DMS79 treated with DMSO at 0.1 percent for 48 hours (cell line): ENCODE data around the gene PPM1H.
"Not testable (repeated sequence)": the region's sequence is repeated elsewhere in the genome, so short reads cannot be mapped to it uniquely, and the experiment has no call there.

Source experiments
- DNase-seq: peaks from one replicate; lab custom pipeline; 2025; lab: John Stamatoyannopoulos, UW

The PPM1H gene

GRCh38 chr12:62943779-62944395, 8.9 kb upstream of the PPM1H start:
- DNase-seq: no peak

GRCh38 chr12:62942316-62942715, 7.4 kb upstream of the PPM1H start:
- DNase-seq: not testable (repeated sequence)

GRCh38 chr12:62934239-62934798, 631 bp downstream of the PPM1H start:
- no peak for DNase-seq

GRCh38 chr12:62933602-62934238, 1.2 kb downstream of the PPM1H start:
- no peak for DNase-seq

- peak; percentile 11 for DNase-seq
Measured at GRCh38 chr12:62933220-62933601, 1.7 kb downstream of the PPM1H start.

- DNase-seq: no peak
Measured at GRCh38 chr12:62931477-62931876, 3.5 kb downstream of the PPM1H start.

GRCh38 chr12:62930546-62931425, 4.2 kb downstream of the PPM1H start:
- DNase-seq: no peak

GRCh38 chr12:62928632-62929031, 6.3 kb downstream of the PPM1H start:
- DNase-seq: no peak

- DNase-seq: no peak
Measured at GRCh38 chr12:62925680-62926079, 9.3 kb downstream of the PPM1H start.

- no peak for DNase-seq
Measured at GRCh38 chr12:62924084-62924483, 10.9 kb downstream of the PPM1H start.

- no peak for DNase-seq
Measured at GRCh38 chr12:62922539-62922938, 12.4 kb downstream of the PPM1H start.

- peak; percentile 5 for DNase-seq
Measured at GRCh38 chr12:62919838-62920237, 15.1 kb downstream of the PPM1H start.

GRCh38 chr12:62917926-62918325, 17.0 kb downstream of the PPM1H start:
- DNase-seq: no peak

GRCh38 chr12:62916632-62917425, 18.1 kb downstream of the PPM1H start:
- DNase-seq: no peak

- no peak for DNase-seq
Measured at GRCh38 chr12:62915204-62915529, 19.8 kb downstream of the PPM1H start.

- DNase-seq: no peak
Measured at GRCh38 chr12:62914443-62915203, 20.3 kb downstream of the PPM1H start.

GRCh38 chr12:62913380-62913779, 21.6 kb downstream of the PPM1H start:
- DNase-seq: no peak

GRCh38 chr12:62912644-62913043, 22.3 kb downstream of the PPM1H start:
- DNase-seq: no peak

GRCh38 chr12:62911286-62911685, 23.7 kb downstream of the PPM1H start:
- DNase-seq: no peak

- no peak for DNase-seq
Measured at GRCh38 chr12:62910549-62911169, 24.3 kb downstream of the PPM1H start.

- DNase-seq: no peak
Measured at GRCh38 chr12:62909340-62909739, 25.6 kb downstream of the PPM1H start.
